HepG2 (cell line): ENCODE data around the gene MROH2A.

Source experiments
- KLF12 ChIP-seq: sonication (generic); formaldehyde crosslinking; IDR thresholded peaks from 2 replicates; pipeline ENCODE4 v1.4.0; 2020; ENCODE audit warnings: missing genetic modification reagents, borderline replicate concordance
- NCOR1 ChIP-seq: fragments of 200-600 bp; sonication (generic); IDR thresholded peaks from 2 replicates; pipeline ENCODE4 v1.7.0; 2017; ENCODE audit warnings: antibody characterized with exemption, low read length, borderline replicate concordance
- POLR2AphosphoS5 ChIP-seq: IDR thresholded peaks from 2 replicates; pipeline ENCODE4 v1.6.1; 2012; ENCODE audit warnings: low read depth, low read length
- RARA ChIP-seq: IDR thresholded peaks from 2 replicates; pipeline ENCODE4 v1.6.1; 2016; ENCODE audit warnings: missing genetic modification reagents, missing compliant biosample characterization
- ZNF333 ChIP-seq: sonication (generic); formaldehyde crosslinking; IDR thresholded peaks from 2 replicates; pipeline ENCODE4 v1.4.0; 2020; ENCODE audit warnings: mild to moderate bottlenecking, missing genetic modification reagents, borderline replicate concordance
- ZNF460 ChIP-seq: sonication (generic); formaldehyde crosslinking; IDR thresholded peaks from 2 replicates; pipeline ENCODE4 v1.5.1; 2020; ENCODE audit warnings: missing genetic modification reagents, mild to moderate bottlenecking, borderline replicate concordance

GRCh38 chr2:233882353-233882752 is 104.2 kb downstream of the MROH2A start:
- TF ChIP-seq ZNF460 (CRISPR knock-in tag) = no peak
- no peak for TF ChIP-seq POLR2AphosphoS5
- no peak for TF ChIP-seq NCOR1
- no peak for TF ChIP-seq KLF12 (CRISPR knock-in tag)
- TF ChIP-seq RARA (CRISPR knock-in tag) = no peak
- TF ChIP-seq ZNF333 (CRISPR knock-in tag) = no peak
